ENCODE measurements around the gene ZHX3.

Gene ZHX3

DNA sequence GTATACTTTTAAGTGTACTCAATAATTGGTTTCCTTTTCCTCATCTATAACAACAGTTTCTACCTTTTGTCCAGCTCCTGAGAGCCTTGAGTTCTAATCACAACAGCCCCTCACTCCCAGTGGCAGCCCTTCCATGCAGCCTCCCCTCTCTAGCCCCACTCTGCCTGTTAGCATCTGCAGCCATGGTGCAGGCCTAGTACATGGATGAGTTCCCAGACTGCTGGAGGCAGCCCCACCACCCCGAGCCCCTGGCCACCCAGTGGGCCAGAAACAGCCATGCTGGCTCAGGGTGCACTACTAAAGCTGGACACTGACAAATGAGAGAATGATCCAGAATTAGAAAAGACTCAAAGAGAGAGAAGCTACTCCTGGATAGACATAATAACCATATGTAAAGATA lies 13.4 kb upstream of the ZHX3 start:
- Histone ChIP-seq H2BK15ac (replicated peaks; ENCODE audit: low read depth) (no peak overlapping the region), H2BK120ac (ENCODE audit: low read depth, low read length) (no peak overlapping the region), H3K27me3 (ENCODE audit: insufficient read depth, low read length, poor library complexity) (no peaks in the 10 kb centered on the region), H3K4ac (ENCODE audit: low read depth, low read length) (no peak overlapping the region), H3K56ac (ENCODE audit: low read length) (no peak overlapping the region), H3K4me1 (ENCODE audit: control insufficient read depth, low read depth, low read length) (no peaks in the 10 kb centered on the region), H3K23ac (ENCODE audit: low read length) (no peak overlapping the region), H3K79me2 (ENCODE audit: control insufficient read depth, insufficient read depth, low read length) (no peaks in the 10 kb centered on the region), H3K36me3 (ENCODE audit: control insufficient read depth, insufficient read depth, low read length) (no peaks in the 10 kb centered on the region), H3K9ac (ENCODE audit: low read length) (no peak overlapping the region), H3K79me1 (ENCODE audit: low read length) (no peaks in the 10 kb centered on the region), H2AK5ac (ENCODE audit: low read length) (no peak overlapping the region), H3K4me2 (ENCODE audit: low read length) (no peak overlapping the region), H2BK5ac (ENCODE audit: low read length) (no peak overlapping the region), H3K4me3 (ENCODE audit: low read length) (no peak overlapping the region), H3K18ac (ENCODE audit: low read length) (no peak overlapping the region), H3K27ac (ENCODE audit: low read depth, low read length) (no peak overlapping the region), H4K5ac (ENCODE audit: low read length) (no peak overlapping the region), H4K8ac (ENCODE audit: low read depth, low read length) (no peak overlapping the region)
- DNase-seq, result no peak
- WGBS (ENCODE audit: extremely low coverage, insufficient coverage, low lambda C conversion rate), result no CpG with 5 or more reads among the region's 1 CpG

DNA sequence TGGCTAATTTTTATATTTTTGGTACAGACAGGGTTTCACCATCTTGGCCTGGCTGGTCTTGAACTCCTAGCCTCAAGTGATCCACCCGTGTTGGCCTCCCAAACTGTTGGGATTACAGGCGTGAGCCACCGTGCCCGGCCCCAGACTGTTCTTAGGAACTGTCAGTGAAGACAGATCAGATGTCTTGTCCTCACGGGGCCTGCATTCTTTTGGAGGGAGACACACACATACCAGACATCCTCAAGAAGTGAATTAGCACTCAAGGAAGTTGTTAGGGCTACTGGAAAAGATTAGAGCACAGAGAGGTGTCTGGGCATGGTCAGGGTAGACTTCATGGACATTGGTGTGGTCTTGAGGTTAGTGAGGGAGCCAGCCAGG lies 12.8 kb upstream of the ZHX3 start:
- H3K4me3 ChIP-seq (ENCODE audit: low read length), result no peak overlapping the region
- no peak overlapping the region for H3K4ac ChIP-seq (ENCODE audit: low read depth, low read length)
- H2BK15ac ChIP-seq (replicated peaks; ENCODE audit: low read depth), result no peak overlapping the region
- H3K4me2 ChIP-seq (ENCODE audit: low read length), result no peak overlapping the region
- no peaks in the 10 kb centered on the region for H3K79me2 ChIP-seq (ENCODE audit: control insufficient read depth, insufficient read depth, low read length)
- no peak overlapping the region for H2BK120ac ChIP-seq (ENCODE audit: low read depth, low read length)
- DNase-seq, result peak; percentile 73
- no peaks in the 10 kb centered on the region for H3K4me1 ChIP-seq (ENCODE audit: control insufficient read depth, low read depth, low read length)
- H3K79me1 ChIP-seq (ENCODE audit: low read length), result no peaks in the 10 kb centered on the region
- no peaks in the 10 kb centered on the region for H3K27me3 ChIP-seq (ENCODE audit: insufficient read depth, low read length, poor library complexity)
- H3K23ac ChIP-seq (ENCODE audit: low read length), result no peak overlapping the region
- H3K9ac ChIP-seq (ENCODE audit: low read length), result no peak overlapping the region
- H4K8ac ChIP-seq (ENCODE audit: low read depth, low read length), result no peak overlapping the region
- no peaks in the 10 kb centered on the region for H3K36me3 ChIP-seq (ENCODE audit: control insufficient read depth, insufficient read depth, low read length)
- no peak overlapping the region for H2AK5ac ChIP-seq (ENCODE audit: low read length)
- no peak overlapping the region for H3K56ac ChIP-seq (ENCODE audit: low read length)
- no CpG with 5 or more reads among the region's 5 CpGs for WGBS (ENCODE audit: extremely low coverage, insufficient coverage, low lambda C conversion rate)
- no peak overlapping the region for H4K5ac ChIP-seq (ENCODE audit: low read length)
- H3K18ac ChIP-seq (ENCODE audit: low read length), result no peak overlapping the region
- H3K27ac ChIP-seq (ENCODE audit: low read depth, low read length), result no peak overlapping the region
- H2BK5ac ChIP-seq (ENCODE audit: low read length), result no peak overlapping the region

GRCh38 chr20:41329435-41330342 lies 12.2 kb upstream of the ZHX3 start:
- Histone ChIP-seq H3K4ac (ENCODE audit: low read depth, low read length) (no peak overlapping the region), H3K4me1 (ENCODE audit: control insufficient read depth, low read depth, low read length) (no peaks in the 10 kb centered on the region), H3K56ac (ENCODE audit: low read length) (no peak overlapping the region), H3K4me2 (ENCODE audit: low read length) (no peak overlapping the region), H4K8ac (ENCODE audit: low read depth, low read length) (no peak overlapping the region), H3K9ac (ENCODE audit: low read length) (no peak overlapping the region), H2BK5ac (ENCODE audit: low read length) (no peak overlapping the region), H2BK120ac (ENCODE audit: low read depth, low read length) (no peak overlapping the region), H3K18ac (ENCODE audit: low read length) (no peak overlapping the region), H2BK15ac (replicated peaks; ENCODE audit: low read depth) (no peak overlapping the region), H3K79me1 (ENCODE audit: low read length) (no peaks in the 10 kb centered on the region), H3K27me3 (ENCODE audit: insufficient read depth, low read length, poor library complexity) (no peaks in the 10 kb centered on the region), H2AK5ac (ENCODE audit: low read length) (no peak overlapping the region), H4K5ac (ENCODE audit: low read length) (no peak overlapping the region), H3K79me2 (ENCODE audit: control insufficient read depth, insufficient read depth, low read length) (no peaks in the 10 kb centered on the region), H3K36me3 (ENCODE audit: control insufficient read depth, insufficient read depth, low read length) (no peaks in the 10 kb centered on the region), H3K4me3 (ENCODE audit: low read length) (no peak overlapping the region), H3K27ac (ENCODE audit: low read depth, low read length) (no peak overlapping the region), H3K23ac (ENCODE audit: low read length) (no peak overlapping the region)
- WGBS (ENCODE audit: extremely low coverage, insufficient coverage, low lambda C conversion rate), result no CpG with 5 or more reads among the region's 14 CpGs
- peak; percentile 80 for DNase-seq

DNA sequence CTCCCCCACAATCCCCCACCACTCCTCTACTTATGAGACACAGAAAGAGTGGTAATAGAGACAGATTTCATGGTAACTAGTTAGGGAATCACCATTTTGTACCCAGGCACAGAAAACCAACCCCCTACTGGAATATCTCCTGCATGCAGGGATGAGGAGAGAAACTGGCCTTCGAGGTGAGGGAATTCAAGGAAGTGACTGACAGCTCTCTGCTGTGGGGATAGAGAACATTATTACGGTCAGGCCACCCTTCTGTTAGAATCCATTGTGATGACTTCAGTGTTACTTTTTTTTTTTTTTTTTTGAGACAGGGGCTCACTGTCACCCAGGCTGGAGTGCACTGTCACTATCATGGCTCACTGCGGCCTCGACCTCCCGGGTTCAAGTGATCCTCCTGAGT lies 9.6 kb upstream of the ZHX3 start:
- H3K27me3 ChIP-seq (ENCODE audit: insufficient read depth, low read length, poor library complexity), result no peaks in the 10 kb centered on the region
- no peak overlapping the region for H3K27ac ChIP-seq (ENCODE audit: low read depth, low read length)
- no peak overlapping the region for H2AK5ac ChIP-seq (ENCODE audit: low read length)
- H3K4me2 ChIP-seq (ENCODE audit: low read length), result no peak overlapping the region
- no peak overlapping the region for H2BK15ac ChIP-seq (replicated peaks; ENCODE audit: low read depth)
- no peak overlapping the region for H3K56ac ChIP-seq (ENCODE audit: low read length)
- no peak overlapping the region for H4K8ac ChIP-seq (ENCODE audit: low read depth, low read length)
- H3K18ac ChIP-seq (ENCODE audit: low read length), result no peak overlapping the region
- no peak overlapping the region for H3K23ac ChIP-seq (ENCODE audit: low read length)
- no peaks in the 10 kb centered on the region for H3K4me1 ChIP-seq (ENCODE audit: control insufficient read depth, low read depth, low read length)
- H3K36me3 ChIP-seq (ENCODE audit: control insufficient read depth, insufficient read depth, low read length), result no peaks in the 10 kb centered on the region
- no peak overlapping the region for H3K4ac ChIP-seq (ENCODE audit: low read depth, low read length)
- no CpG with 5 or more reads among the region's 5 CpGs for WGBS (ENCODE audit: extremely low coverage, insufficient coverage, low lambda C conversion rate)
- no peak overlapping the region for H2BK5ac ChIP-seq (ENCODE audit: low read length)
- no peaks in the 10 kb centered on the region for H3K79me2 ChIP-seq (ENCODE audit: control insufficient read depth, insufficient read depth, low read length)
- no peak overlapping the region for H2BK120ac ChIP-seq (ENCODE audit: low read depth, low read length)
- H3K9ac ChIP-seq (ENCODE audit: low read length), result no peak overlapping the region
- DNase-seq, result no peak
- no peaks in the 10 kb centered on the region for H3K79me1 ChIP-seq (ENCODE audit: low read length)
- no peak overlapping the region for H3K4me3 ChIP-seq (ENCODE audit: low read length)
- H4K5ac ChIP-seq (ENCODE audit: low read length), result no peak overlapping the region

DNA sequence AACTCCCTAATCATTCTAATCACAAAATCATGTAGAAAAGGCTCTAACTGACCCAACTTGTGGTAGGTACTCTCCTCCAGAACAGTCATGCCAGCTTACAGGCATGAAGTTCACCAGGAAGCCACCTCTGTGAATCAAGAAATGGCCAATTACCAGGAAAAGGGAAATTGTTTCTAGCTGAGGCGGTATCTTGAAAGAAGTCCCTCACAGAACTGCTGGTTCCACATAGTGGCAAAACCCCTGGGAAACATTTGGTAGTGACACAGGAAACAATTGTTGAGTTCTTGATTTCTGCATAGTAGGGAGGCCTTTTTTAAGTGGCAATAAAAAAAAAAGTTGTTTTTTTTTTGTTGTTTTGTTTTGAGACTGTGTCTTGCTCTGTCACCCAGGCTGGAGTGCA lies 3.4 kb upstream of the ZHX3 start:
- Histone ChIP-seq H3K18ac (ENCODE audit: low read length) (no peak overlapping the region), H3K23ac (ENCODE audit: low read length) (no peak overlapping the region), H3K4me3 (ENCODE audit: low read length) (no peak overlapping the region), H3K79me2 (ENCODE audit: control insufficient read depth, insufficient read depth, low read length) (no peaks in the 10 kb centered on the region), H3K4ac (ENCODE audit: low read depth, low read length) (no peak overlapping the region), H2BK120ac (ENCODE audit: low read depth, low read length) (no peak overlapping the region), H2BK5ac (ENCODE audit: low read length) (no peak overlapping the region), H2AK5ac (ENCODE audit: low read length) (no peak overlapping the region), H3K4me1 (ENCODE audit: control insufficient read depth, low read depth, low read length) (no peaks in the 10 kb centered on the region), H3K27ac (ENCODE audit: low read depth, low read length) (no peak overlapping the region), H3K4me2 (ENCODE audit: low read length) (no peak overlapping the region), H4K8ac (ENCODE audit: low read depth, low read length) (no peak overlapping the region), H3K27me3 (ENCODE audit: insufficient read depth, low read length, poor library complexity) (no peaks in the 10 kb centered on the region), H2BK15ac (replicated peaks; ENCODE audit: low read depth) (no peak overlapping the region), H4K5ac (ENCODE audit: low read length) (no peak overlapping the region), H3K56ac (ENCODE audit: low read length) (no peak overlapping the region), H3K9ac (ENCODE audit: low read length) (no peak overlapping the region), H3K36me3 (ENCODE audit: control insufficient read depth, insufficient read depth, low read length) (no peaks in the 10 kb centered on the region), H3K79me1 (ENCODE audit: low read length) (no peaks in the 10 kb centered on the region)
- no CpG with 5 or more reads among the region's 1 CpG for WGBS (ENCODE audit: extremely low coverage, insufficient coverage, low lambda C conversion rate)
- no peak for DNase-seq

- H3K4ac ChIP-seq (ENCODE audit: low read depth, low read length), result no peak overlapping the region
- H3K56ac ChIP-seq (ENCODE audit: low read length), result no peak overlapping the region
- no peak overlapping the region for H3K4me3 ChIP-seq (ENCODE audit: low read length)
- no peak overlapping the region for H2AK5ac ChIP-seq (ENCODE audit: low read length)
- no peak overlapping the region for H2BK15ac ChIP-seq (replicated peaks; ENCODE audit: low read depth)
- H3K4me1 ChIP-seq (ENCODE audit: control insufficient read depth, low read depth, low read length), result no peaks in the 10 kb centered on the region
- no peaks in the 10 kb centered on the region for H3K36me3 ChIP-seq (ENCODE audit: control insufficient read depth, insufficient read depth, low read length)
- no peak overlapping the region for H4K8ac ChIP-seq (ENCODE audit: low read depth, low read length)
- H3K79me1 ChIP-seq (ENCODE audit: low read length), result no peaks in the 10 kb centered on the region
- H2BK5ac ChIP-seq (ENCODE audit: low read length), result no peak overlapping the region
- no peak overlapping the region for H3K23ac ChIP-seq (ENCODE audit: low read length)
- H3K4me2 ChIP-seq (ENCODE audit: low read length), result no peak overlapping the region
- H3K27me3 ChIP-seq (ENCODE audit: insufficient read depth, low read length, poor library complexity), result no peaks in the 10 kb centered on the region
- no peaks in the 10 kb centered on the region for H3K79me2 ChIP-seq (ENCODE audit: control insufficient read depth, insufficient read depth, low read length)
- DNase-seq, result no peak
- no peak overlapping the region for H3K27ac ChIP-seq (ENCODE audit: low read depth, low read length)
- H4K5ac ChIP-seq (ENCODE audit: low read length), result no peak overlapping the region
- no peak overlapping the region for H3K9ac ChIP-seq (ENCODE audit: low read length)
- no peak overlapping the region for H2BK120ac ChIP-seq (ENCODE audit: low read depth, low read length)
- no peak overlapping the region for H3K18ac ChIP-seq (ENCODE audit: low read length)
Measured at GRCh38 chr20:41320441-41320840, 2.9 kb upstream of the ZHX3 start.
